NCI-H510A treated with DMSO at 0.1 percent for 48 hours (cell line): Measurements from ENCODE around the gene BANF2.
"Not testable (repeated sequence)": the region's sequence is repeated elsewhere in the genome, so short reads cannot be mapped to it uniquely, and the experiment has no call there.

Experiments
- DNase-seq: peaks from one replicate; lab custom pipeline; 2025; lab: John Stamatoyannopoulos, UW

Gene BANF2

DNA sequence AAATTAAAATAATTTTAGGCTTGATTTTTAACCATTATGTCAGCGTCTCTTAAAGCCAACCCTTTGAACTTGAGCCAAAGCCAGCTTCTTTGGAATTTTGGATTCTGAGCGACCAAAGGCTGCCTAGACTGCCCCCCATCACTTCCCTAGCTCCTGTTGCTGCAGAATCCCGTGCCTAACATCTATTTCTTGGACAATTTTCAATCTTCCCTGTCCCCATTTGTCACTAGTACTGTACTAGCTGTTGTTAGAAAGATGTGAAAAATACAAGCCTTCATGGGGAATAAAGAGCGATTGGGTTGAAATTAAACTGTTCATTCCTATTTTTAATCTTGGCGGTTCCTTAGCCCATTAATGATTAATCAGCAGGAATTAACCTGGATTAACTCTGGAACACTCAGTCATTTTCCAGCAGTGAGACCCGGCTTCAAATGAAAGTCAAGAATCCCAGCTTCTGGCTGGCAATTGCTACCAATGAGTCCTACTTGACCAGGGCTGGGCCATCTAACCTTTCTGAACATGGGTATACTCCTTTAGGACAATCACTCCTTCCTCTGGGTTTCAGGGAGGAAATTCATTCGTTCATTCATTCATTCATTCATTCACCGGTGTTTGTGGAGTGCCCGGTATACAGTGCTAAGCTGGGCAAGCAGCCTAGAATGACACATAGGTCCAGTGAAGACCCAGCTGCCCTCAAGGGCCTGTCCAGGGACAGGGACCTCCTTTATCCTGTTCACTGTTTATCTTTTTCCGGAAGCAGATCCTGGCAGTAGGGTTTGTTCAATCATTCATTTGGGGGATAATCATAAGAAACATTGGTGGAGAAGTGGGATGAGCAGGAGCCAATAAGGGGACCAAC lies 16.3 kb upstream of the BANF2 start:
- no peak for DNase-seq

- DNase-seq = no peak
Measured at GRCh38 chr20:17684077-17684888, 15.5 kb upstream of the BANF2 start.

GRCh38 chr20:17685168-17685567 lies 14.6 kb upstream of the BANF2 start:
- no peak for DNase-seq

DNA sequence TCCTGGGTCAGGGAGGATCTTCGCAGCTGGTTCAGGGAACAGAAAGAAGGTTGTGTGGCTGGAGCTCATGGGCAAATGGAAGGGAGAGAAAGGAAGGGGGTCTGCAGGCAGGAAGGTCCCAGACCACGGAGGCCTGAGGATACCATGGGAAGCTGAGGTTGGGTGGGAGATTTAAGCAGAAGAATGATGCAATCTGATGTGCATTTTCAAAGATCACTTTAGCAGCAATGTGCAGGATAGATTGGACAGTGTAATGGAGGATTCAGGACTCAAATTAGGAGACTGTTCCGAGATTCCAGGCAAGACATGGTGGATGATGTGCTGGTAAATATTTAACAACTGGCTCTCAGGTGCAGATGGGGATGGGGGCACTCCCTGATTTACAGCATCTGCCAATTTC lies 12.0 kb upstream of the BANF2 start:
- DNase-seq = no peak

DNA sequence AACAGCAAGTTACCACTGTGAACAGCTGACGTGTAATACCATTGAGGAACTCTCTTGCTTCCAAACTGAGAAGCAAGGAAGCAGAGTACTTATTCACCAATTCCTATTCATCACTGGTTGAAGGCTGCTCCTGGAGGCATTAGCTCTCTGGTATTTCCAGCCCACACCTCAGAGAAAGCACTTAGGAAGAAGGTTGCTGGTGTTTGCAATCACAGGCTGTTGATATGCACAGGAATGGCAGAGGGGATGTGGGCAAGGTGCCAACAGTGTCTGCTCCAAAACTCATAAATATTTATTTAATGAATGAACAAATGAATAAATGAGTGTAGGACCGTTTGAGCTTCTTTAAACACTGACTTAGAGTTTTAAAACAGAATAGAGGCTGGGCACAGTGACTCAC lies 10.8 kb upstream of the BANF2 start:
- DNase-seq = no peak

DNA sequence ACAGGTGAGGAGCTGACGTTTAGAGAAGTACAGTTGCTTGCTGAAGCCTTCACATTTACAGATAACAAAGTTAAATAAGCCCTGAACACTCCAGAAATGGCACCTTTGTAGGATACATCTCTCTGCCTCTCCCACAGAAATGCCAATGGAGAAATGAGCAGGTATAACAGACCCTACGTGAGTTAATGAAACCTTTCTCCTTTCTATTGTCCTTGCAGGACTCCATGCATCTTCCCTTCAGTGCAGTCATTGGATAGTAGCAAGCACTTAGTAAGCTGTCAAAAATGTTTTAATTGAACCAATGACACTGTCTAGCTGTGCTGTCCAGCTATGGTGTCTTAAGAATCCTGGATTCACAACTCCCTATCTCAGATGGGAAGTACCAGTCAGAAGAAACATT lies 9.6 kb upstream of the BANF2 start:
- DNase-seq = no peak

DNA sequence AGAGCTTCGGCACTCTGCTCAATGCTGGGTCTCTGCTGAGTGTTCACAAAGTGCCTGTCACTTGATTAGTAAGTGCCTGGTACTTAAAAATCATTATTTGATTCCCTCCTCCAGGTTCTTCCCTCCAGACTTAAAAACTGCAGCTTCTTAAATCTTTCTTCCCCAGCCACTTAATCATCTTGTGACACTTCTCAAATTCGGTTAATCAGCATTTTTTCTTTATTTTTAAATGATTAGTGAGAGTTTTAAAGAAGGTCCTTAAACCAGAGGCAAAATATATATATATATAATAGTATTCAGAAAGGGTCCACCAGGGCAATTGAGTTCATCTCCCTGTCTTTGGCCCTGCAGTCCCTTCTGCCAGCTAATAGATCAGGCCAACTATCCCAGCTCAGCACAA lies 8.0 kb upstream of the BANF2 start:
- no peak for DNase-seq

DNA sequence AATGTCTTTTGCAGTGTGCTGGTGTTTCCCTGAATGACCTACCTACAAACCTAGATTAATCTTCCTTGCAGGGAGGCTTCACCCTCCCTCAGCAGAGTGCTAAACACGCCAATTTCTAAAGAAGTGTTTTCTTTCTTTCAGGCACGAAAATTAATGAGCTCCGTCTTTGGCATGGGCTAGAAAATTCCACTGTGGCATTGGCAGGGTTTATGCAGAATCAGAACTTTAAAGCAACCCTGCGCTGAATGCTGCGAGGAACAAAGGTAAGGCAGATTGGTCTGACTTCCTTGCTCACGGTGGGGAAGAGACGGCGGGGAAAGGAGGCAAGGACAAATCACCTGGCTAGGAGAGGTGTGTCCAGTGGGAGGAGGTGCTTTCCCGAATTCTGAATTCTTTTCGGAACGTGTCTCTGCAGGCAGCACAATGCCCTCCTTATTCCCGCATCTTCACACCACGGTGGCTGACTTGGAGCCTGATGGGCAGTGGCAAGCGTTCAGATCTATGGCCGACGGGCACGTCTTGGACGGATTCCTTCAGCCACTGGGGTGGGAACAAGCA lies 6.2 kb upstream of the BANF2 start:
- DNase-seq = no peak

DNA sequence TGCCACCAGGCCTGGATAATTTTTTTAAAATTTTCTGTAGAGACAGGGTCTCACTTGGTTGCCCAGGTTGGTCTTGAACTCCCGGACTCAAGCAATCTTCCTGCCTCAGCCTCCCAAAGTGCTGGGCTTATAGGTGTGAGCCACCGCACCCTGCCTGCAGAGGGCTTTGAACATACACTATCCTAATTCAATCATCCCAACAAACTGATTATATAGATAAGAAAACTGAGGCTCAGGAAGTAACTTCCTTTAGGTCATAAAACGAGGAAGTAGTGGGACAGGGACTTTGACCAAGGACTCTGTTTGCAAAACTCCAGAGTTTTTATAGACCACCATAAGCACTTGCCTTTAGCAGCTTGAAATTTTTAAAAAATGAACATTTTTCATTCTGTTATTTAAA lies 5.0 kb upstream of the BANF2 start:
- no peak for DNase-seq

DNA sequence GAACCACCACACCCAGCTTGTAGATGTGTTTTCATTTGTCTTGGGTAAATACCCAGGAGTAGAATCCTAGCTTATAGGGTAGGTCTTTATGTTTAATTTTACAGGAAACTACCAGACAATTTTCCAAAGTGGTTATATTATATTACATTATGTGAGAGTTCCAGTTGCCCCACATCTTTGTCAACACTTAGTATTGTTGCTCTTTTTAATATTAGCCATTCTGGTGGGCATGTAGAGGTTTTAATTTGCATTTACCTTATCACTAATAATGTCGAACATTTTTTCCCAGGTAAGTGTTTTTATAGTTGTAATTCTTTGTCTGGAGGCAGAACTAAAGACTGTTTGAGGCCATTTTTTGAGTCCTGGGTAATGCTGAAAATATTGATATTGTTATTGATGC lies 3.5 kb upstream of the BANF2 start:
- no peak for DNase-seq

- DNase-seq = no peak
Measured at GRCh38 chr20:17697171-17697570, 2.6 kb upstream of the BANF2 start.

DNA sequence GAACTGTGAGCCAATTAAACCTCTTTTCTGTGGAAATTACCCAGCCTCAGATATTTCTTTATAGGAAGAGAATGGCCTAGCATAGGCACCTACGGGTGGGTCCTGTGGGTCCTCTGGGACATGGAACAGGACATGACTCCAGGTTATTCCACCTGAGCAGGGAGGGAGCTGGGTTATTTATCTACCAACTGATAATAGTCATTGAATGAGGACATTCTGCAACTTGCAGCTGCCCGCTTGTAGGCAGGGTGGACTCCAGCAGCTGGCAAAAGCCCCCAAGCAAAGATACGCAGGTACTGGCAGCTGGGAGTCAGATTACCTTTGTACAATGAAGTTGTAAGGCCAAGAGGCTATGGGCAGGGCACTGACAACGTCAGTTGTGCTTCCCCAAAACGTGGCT lies 1.4 kb upstream of the BANF2 start:
- peak; percentile 77 for DNase-seq

- no peak for DNase-seq
Measured at GRCh38 chr20:17700637-17701036, 871 bp downstream of the BANF2 start.

DNA sequence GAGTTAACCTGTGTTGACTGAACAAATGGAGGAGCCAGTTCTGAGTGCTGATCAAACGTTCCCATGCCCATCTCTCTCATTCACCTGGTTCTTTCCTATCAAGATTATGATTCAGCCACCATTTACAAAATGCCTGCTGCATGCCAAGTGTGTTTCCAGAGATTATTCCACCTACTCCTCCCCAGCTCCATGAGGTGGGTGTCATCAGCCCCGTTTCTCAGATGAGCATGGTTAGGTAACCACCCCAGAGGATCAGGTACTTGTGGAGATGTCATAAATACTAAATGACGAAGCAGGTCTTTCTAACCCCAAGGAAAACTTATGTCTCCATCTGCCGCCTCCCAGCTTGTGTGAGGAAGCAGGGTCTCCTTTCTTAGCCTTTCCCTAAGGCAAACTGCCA lies 2.1 kb downstream of the BANF2 start:
- DNase-seq = no peak

DNA sequence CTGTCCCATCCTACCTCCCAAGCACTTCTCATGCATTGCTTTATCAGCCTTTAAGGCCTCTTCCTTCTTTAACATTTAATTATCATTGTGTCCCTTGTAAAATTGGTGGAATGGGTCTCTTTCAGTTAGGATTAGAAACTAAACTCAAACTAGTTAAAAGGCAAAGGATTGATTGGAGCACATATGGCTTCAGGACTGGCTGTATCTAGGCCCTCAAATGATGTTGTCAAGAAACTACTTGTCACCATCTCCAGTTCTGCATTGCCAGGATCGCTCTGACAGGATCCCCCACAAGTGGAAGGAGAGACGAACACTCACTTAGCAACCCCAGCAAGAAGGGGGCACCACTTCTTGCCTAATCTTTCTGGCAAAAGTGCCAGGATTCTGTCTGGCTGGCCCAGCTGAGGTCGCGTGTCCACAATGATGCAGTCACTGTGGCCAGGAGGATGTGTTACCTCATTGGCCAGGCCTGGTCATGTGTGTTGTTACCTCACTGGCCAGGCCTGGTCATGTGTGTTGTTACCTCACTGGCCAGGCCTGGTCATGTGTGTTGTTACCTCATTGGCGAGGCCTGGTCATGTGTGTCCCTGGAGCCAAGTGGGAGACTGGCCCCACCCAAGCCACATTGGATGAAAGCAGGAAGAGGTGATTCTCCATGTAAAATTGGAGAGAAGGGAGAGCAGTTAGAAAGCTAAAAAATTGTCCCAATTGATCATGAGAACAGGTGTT lies 5.0 kb downstream of the BANF2 start:
- DNase-seq = no peak

DNA sequence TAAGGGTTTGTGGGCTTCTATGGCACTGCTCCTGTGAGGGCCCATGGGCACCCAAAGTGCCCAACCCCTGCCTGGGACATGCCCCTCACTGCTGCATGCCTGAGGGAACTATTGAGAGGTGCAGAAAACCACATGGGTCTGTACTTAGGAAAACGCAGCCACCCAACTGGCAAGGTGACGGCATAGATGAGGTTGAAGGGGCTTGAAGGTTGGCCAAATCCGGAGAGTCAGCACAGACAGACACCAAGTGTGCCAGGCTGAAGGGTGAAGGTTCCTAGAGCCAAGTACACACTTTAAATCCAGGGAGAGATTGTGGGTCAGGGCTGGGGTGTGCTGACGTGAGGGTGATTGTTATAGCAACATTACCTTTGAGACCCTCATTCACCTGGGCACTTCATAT lies 6.2 kb downstream of the BANF2 start:
- no peak for DNase-seq

- DNase-seq = no peak
Measured at GRCh38 chr20:17706632-17707031, 6.9 kb downstream of the BANF2 start.

DNA sequence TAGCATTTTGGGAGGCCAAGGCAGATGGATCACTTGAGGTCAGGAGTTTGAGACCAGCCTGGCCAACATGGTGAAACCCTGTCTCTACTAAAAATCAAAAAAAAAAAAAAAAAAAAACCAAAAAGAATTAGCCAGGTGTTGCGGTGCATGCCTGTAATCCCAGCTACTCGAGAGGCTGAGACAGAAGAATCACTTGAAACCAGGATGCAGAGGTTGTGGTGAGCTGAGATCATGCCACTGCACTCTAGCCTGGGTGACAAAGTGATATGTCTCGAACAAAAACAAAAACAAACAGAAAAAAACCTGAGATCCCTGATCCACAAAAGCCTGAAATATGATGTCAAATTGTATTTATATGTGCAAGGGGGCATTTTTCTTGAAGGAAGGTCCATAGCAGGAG lies 8.2 kb downstream of the BANF2 start:
- not testable (repeated sequence) for DNase-seq

DNA sequence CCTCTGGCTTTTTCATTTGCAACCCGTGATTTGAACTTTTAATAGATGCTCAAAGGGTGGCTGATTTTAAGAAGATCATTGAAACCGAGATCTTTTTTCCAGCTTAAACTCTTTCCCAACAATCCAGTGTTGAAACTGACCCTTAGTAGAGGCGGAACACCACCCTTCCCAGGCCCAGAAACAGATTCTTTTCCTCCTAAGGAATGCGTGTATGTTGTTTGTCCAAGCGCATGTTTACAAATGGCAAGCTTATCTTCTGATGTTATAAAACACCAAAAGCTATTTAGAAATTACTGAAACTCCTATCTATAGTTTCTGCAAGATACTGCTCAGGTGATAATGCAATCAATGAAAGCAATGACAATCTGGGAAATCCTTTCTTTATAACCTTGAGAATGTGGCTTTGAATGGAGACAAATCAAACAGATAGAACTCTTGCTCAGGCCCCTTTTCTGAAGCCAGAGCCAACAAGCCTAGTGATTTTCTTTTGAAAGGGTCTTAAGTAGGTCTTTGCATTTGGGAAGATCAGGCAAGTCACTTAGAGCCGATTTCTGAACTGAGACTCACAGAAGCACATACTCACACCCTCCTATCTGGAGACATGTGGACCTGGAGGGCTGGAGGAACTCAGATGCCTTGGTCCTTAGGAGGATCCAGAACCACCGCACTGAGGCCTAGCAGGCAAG lies 9.1 kb downstream of the BANF2 start:
- no peak for DNase-seq

DNA sequence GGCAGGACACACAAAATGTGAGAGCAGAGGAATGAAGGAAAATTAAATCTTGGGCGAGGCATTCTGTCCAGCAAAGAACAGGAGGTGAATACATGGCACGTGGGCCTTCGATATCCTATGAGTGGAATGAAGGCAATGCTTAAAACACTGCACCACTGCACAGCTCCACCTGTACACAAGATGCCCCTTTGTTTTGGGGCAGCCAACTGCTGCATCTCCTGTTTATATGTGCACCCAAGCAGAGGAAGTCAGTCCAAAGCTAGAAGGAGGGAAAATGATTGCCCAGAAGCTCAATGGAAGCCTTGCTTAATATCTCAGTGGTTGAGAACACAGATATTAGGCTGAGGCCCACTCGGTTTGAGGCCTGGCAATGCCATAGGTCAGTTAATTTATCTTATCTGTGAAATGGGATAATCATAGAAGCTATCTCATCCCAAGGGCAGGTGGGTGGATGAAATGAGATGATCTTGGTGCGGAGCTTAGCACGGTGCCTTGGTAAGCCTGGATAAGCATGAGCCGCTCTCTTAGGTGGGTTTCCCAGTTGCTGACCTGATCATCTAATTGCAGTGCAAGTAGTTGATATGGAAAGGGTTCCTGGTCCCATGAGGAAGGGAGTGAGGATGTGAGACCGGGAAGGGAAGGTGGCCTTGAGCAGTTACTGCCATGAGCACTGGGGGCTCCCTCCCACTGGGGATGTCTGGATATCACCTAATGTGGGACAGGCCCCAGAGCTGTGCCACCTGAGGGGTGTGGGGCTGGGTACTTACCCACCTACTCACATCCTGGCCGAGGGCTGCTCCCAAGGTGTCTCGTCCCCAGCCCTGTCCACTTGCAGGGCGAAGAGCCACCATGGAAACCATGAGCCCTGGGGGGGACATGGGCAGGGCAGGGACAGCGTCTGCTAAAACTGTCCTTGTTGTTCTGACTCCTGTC lies 9.9 kb downstream of the BANF2 start:
- no peak for DNase-seq
